Measurements from ENCODE around the gene ZNF277.

The ZNF277 gene

DNA sequence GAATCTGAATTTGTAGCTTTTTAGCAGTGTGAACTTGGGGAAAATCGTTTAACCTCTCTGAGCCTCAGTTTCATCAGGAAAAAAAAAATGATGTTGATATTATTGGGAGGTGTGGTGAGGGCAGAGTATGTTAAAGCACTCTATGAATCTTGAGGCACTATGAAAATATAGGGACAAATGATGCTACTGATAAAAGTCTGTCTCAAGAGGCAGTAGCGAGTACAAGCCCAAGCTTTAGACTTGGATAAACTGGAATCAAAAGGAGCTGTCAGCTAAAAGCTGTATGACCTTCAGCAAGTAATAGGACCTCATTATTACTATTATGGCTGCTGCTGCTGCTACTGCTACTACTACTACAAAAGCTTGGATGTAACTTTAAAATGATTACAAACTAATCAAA lies 8.4 kb downstream of the ZNF277 start:
- TF ChIP-seq MYC (IDR thresholded peaks at IDR 0.05; ENCODE audit: low read depth, low read length), result no peak
- TF ChIP-seq, protein P1, sequence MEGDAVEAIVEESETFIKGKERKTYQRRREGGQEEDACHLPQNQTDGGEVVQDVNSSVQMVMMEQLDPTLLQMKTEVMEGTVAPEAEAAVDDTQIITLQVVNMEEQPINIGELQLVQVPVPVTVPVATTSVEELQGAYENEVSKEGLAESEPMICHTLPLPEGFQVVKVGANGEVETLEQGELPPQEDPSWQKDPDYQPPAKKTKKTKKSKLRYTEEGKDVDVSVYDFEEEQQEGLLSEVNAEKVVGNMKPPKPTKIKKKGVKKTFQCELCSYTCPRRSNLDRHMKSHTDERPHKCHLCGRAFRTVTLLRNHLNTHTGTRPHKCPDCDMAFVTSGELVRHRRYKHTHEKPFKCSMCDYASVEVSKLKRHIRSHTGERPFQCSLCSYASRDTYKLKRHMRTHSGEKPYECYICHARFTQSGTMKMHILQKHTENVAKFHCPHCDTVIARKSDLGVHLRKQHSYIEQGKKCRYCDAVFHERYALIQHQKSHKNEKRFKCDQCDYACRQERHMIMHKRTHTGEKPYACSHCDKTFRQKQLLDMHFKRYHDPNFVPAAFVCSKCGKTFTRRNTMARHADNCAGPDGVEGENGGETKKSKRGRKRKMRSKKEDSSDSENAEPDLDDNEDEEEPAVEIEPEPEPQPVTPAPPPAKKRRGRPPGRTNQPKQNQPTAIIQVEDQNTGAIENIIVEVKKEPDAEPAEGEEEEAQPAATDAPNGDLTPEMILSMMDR (IDR thresholded peaks at IDR 0.05; ENCODE audit: low read depth, low read length), result no peak
- TF ChIP-seq, protein P2, sequence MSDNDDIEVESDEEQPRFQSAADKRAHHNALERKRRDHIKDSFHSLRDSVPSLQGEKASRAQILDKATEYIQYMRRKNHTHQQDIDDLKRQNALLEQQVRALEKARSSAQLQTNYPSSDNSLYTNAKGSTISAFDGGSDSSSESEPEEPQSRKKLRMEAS (IDR thresholded peaks at IDR 0.05; ENCODE audit: low read depth, low read length), result no peak
- no peak for TF ChIP-seq POLR2A (IDR thresholded peaks at IDR 0.05; ENCODE audit: extremely low read depth, insufficient read length)
- DNase-seq (ENCODE audit: low read depth), result no peak
- H3K4me3 ChIP-seq (ENCODE audit: low read depth, low read length), result no peak overlapping the region

DNA sequence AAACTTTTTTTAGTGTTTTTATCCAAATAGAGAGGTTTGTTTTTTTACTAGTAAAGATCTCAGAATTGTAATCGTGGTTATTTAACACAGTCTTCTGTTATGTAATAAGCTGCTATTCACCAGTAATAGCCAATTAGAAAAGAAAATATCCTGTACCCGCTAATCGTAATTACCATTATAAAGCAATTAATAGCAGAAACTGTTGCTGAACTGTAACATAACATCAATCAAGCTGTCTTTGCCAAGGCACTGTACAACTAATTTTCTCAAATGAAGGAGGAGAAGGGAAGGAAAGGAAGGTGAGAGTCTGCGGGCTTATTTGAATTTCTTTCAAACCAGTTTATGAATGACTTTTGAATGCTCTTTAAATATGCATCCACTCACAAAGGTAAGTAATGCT lies 9.3 kb downstream of the ZNF277 start:
- DNase-seq (ENCODE audit: low read depth), result no peak
- TF ChIP-seq, protein P1 (IDR thresholded peaks at IDR 0.05; ENCODE audit: low read depth, low read length), result no peak
- no peak for TF ChIP-seq POLR2A (IDR thresholded peaks at IDR 0.05; ENCODE audit: extremely low read depth, insufficient read length)
- TF ChIP-seq MYC (IDR thresholded peaks at IDR 0.05; ENCODE audit: low read depth, low read length), result no peak
- TF ChIP-seq, protein P2 (IDR thresholded peaks at IDR 0.05; ENCODE audit: low read depth, low read length), result no peak
- H3K4me3 ChIP-seq (ENCODE audit: low read depth, low read length), result no peak overlapping the region

DNA sequence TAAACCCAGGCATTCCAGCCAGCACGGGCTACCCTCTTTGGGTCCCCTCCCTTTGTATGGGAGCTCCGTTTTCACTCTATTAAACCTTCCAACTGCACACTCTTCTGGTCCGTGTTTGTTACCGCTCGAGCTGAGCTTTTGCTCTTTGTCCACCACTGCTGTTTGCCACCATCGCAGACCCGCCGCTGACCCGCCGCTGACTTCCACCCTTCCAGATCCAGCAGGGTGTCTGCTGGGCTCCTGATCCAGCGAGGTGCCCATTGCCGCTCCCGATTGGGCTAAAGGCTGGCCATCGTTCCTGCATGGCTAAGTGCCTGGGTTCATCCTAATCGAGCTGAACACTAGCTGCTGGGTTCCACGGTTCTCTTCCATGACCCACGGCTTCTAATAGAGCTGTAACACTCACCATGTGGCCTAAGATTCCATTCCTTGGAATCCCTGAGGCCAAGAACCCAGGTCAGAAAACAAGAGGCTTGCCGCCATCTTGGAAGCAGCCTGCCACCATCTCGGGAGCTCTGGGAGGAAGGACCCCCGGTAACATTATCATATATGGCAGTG lies 14.5 kb downstream of the ZNF277 start:
- TF ChIP-seq POLR2A (IDR thresholded peaks at IDR 0.05; ENCODE audit: extremely low read depth, insufficient read length), result no peak
- TF ChIP-seq, protein P1 (IDR thresholded peaks at IDR 0.05; ENCODE audit: low read depth, low read length), result no peak
- TF ChIP-seq, protein P2 (IDR thresholded peaks at IDR 0.05; ENCODE audit: low read depth, low read length), result no peak
- TF ChIP-seq MYC (IDR thresholded peaks at IDR 0.05; ENCODE audit: low read depth, low read length), result no peak
- no peak for DNase-seq (ENCODE audit: low read depth)

DNA sequence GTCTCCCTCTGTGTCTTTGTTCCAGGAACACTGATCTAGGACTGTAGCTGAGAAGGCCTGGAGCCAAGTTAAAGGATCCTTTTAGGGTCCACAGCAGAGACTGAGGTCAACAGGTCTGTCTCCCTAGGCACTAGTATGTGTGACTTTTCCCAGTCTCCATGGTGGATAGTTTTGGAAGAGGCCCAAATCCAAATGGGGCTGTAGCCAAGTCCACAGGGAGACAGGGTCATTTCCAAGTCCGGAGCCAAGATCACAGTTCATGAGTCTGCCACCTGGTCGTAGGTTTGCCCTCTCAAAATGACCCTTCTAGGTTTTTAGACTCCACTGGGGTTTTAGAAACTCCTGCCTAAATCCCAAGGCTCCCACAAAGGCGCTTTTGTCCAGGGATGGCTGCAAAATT lies 16.8 kb downstream of the ZNF277 start:
- DNase-seq (ENCODE audit: low read depth), result no peak
- TF ChIP-seq, protein P1 (IDR thresholded peaks at IDR 0.05; ENCODE audit: low read depth, low read length), result no peak
- TF ChIP-seq, protein P2 (IDR thresholded peaks at IDR 0.05; ENCODE audit: low read depth, low read length), result no peak
- TF ChIP-seq MYC (IDR thresholded peaks at IDR 0.05; ENCODE audit: low read depth, low read length), result no peak
- no peak for TF ChIP-seq POLR2A (IDR thresholded peaks at IDR 0.05; ENCODE audit: extremely low read depth, insufficient read length)

More for the DNA sequence above, 14.5 kb downstream of the ZNF277 start:
- H3K4me3 ChIP-seq (ENCODE audit: low read depth, low read length), result no peak overlapping the region

DNA sequence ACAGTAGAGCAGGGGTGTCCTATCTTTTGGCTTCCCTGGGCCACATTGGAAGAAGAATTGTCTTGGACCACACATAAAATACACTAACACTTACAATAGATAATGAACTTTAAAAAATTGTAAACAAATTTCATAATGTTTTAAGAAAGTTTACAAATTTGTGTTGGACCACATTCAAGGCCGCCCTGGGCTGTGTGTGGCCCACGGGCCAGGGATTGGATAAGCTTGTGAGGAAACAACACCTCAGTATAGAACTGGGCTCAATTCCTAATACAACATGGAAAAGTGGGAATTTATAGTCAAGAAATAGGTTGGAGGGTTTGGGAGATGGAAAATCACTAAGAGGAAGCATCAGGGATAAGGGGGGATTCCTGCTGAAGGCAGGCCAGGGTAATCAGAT lies 17.7 kb downstream of the ZNF277 start:
- TF ChIP-seq MYC (IDR thresholded peaks at IDR 0.05; ENCODE audit: low read depth, low read length) (no peak), POLR2A (IDR thresholded peaks at IDR 0.05; ENCODE audit: extremely low read depth, insufficient read length) (no peak)
- TF ChIP-seq, protein P1 (IDR thresholded peaks at IDR 0.05; ENCODE audit: low read depth, low read length), result no peak
- TF ChIP-seq, protein P2 (IDR thresholded peaks at IDR 0.05; ENCODE audit: low read depth, low read length), result no peak
- no peak overlapping the region for H3K4me3 ChIP-seq (ENCODE audit: low read depth, low read length)
- no peak for DNase-seq (ENCODE audit: low read depth)

More for the DNA sequence above, 16.8 kb downstream of the ZNF277 start:
- no peak overlapping the region for H3K4me3 ChIP-seq (ENCODE audit: low read depth, low read length)
